ENCODE measurements around the gene MXI1.

MXI1 gene

GRCh38 chr10:110304394-110304779 is 97.0 kb downstream of the MXI1 start:
- Histone ChIP-seq H3K27me3 (ENCODE audit: insufficient read depth, poor library complexity, severe bottlenecking) (no peaks in the 10 kb centered on the region), H3K4me3 (replicated peaks; ENCODE audit: insufficient read depth, low read length) (peak overlapping the region; percentile 79), H3K27ac (replicated peaks) (peak overlapping the region; percentile 78)
- no peak for TF ChIP-seq SPI1 (IDR thresholded peaks at IDR 0.05; ENCODE audit: borderline replicate concordance, low read depth)
- no peak for TF ChIP-seq CTCF (IDR thresholded peaks at IDR 0.05; ENCODE audit: insufficient read depth, low read length)
- TF ChIP-seq REST (IDR thresholded peaks at IDR 0.05; ENCODE audit: insufficient replicate concordance, low read depth), result no peak
- TF ChIP-seq GABPA (IDR thresholded peaks at IDR 0.05; ENCODE audit: low read depth), result no peak
- no peak for DNase-seq (ENCODE audit: low read depth in 1 of 2, low spot score in 1 of 2)

- Histone ChIP-seq H3K27me3 (ENCODE audit: insufficient read depth, poor library complexity, severe bottlenecking) (no peaks in the 10 kb centered on the region), H3K4me3 (replicated peaks; ENCODE audit: insufficient read depth, low read length) (peak within 1 kb of the TSS; percentile 79), H3K27ac (replicated peaks) (peak within 1 kb of the TSS; percentile 78)
- peak; percentile 94 to 97 for DNase-seq (ENCODE audit: low read depth in 1 of 2, low spot score in 1 of 2)
- TF ChIP-seq POLR2AphosphoS5 (IDR thresholded peaks at IDR 0.05; ENCODE audit: low read depth) (peak; percentile 90), SPI1 (IDR thresholded peaks at IDR 0.05; ENCODE audit: borderline replicate concordance, low read depth) (peak; percentile 10; the same call in 1 of the 2 replicates), GABPA (IDR thresholded peaks at IDR 0.05; ENCODE audit: low read depth) (0 out of 2 replicates have a peak, but pooled peaks have one; percentile 17), REST (IDR thresholded peaks at IDR 0.05; ENCODE audit: insufficient replicate concordance, low read depth) (peak; percentile 61), CTCF (IDR thresholded peaks at IDR 0.05; ENCODE audit: insufficient read depth, low read length) (no peak)
These were observed 97.5 kb downstream of the MXI1 start, which contains the start of gene SMNDC1 for GRCh38 chr10:110304780-110305421. Gene SMNDC1 (minus strand): TSS chr10:110304920. CDS start chr10:110303587, 1,333 bp downstream.

- Histone ChIP-seq H3K4me3 (replicated peaks; ENCODE audit: insufficient read depth, low read length) (no peak overlapping the region), H3K27me3 (ENCODE audit: insufficient read depth, poor library complexity, severe bottlenecking) (no peaks in the 10 kb centered on the region), H3K27ac (replicated peaks) (peak overlapping the region; percentile 78)
- peak; percentile 66 to 82 for DNase-seq (ENCODE audit: low read depth in 1 of 2, low spot score in 1 of 2)
- TF ChIP-seq POLR2AphosphoS5 (IDR thresholded peaks at IDR 0.05; ENCODE audit: low read depth), result no peak
- peak; percentile 14 for TF ChIP-seq CTCF (IDR thresholded peaks at IDR 0.05; ENCODE audit: insufficient read depth, low read length)
These were observed 98.5 kb downstream of the MXI1 start for GRCh38 chr10:110305767-110306451.
